HepG2 (cell line): Measurements from ENCODE around the gene MRPL14. TPM values are rescaled to one million over a fixed set of nuclear protein-coding genes. Genes with fewer than 3 reads are reported as not detected.

ENCODE experiments used
- ASH2L ChIP-seq: fragments of 300-600, 200-600 bp; sonication (generic); IDR thresholded peaks from 2 replicates; pipeline ENCODE4 v1.7.0; 2017; ENCODE audit warnings: low read depth, mild to moderate bottlenecking, moderate library complexity, mixed read lengths, low read length; ENCODE audit not compliant: insufficient read length
- CREB1 ChIP-seq, 2 experiments: fragments of 450-650 bp in 1 of 2; IDR thresholded peaks; 2 replicates each; pipeline ENCODE4 v1.6.1; 2016 to 2017; ENCODE audit warnings: control low read depth in 1 of 2, mild to moderate bottlenecking in 1 of 2, missing compliant biosample characterization in 1 of 2, missing genetic modification characterization in 1 of 2
- ERF ChIP-seq: IDR thresholded peaks from 2 replicates; pipeline ENCODE4 v1.6.1; 2018; ENCODE audit warnings: missing biosample characterization, missing genetic modification reagents
- FOXA1 ChIP-seq, 2 experiments: fragments of 450-650 bp in 1 of 2; sonication (generic) in 1 of 2; formaldehyde crosslinking in 1 of 2; IDR thresholded peaks; 2 replicates each; pipeline versions ENCODE4 v1.4.0 to v1.6.1; 2016 to 2020; ENCODE audit warnings: missing genetic modification reagents in 1 of 2
- HMG20B ChIP-seq: conservative IDR thresholded peaks from 2 replicates; pipeline ENCODE4 v1.6.1; 2016; ENCODE audit warnings: missing genetic modification reagents, missing compliant biosample characterization
- JUND ChIP-seq: sonication (generic); formaldehyde crosslinking; IDR thresholded peaks from 2 replicates; pipeline ENCODE4 v1.8.0; 2022; ENCODE audit warnings: mild to moderate bottlenecking, missing genetic modification reagents
- KLF11 ChIP-seq: IDR thresholded peaks from 2 replicates; pipeline ENCODE4 v1.6.1; 2016; ENCODE audit warnings: missing compliant biosample characterization
- MTF2 ChIP-seq: sonication (generic); formaldehyde crosslinking; IDR thresholded peaks from 2 replicates; pipeline ENCODE4 v1.5.0; 2020; ENCODE audit warnings: missing genetic modification reagents, borderline replicate concordance
- PHF8 ChIP-seq: sonication (generic); formaldehyde crosslinking; IDR thresholded peaks from 2 replicates; pipeline ENCODE4 v1.5.0; 2020; ENCODE audit warnings: missing genetic modification reagents
- RAD51 ChIP-seq: fragments of 450-650 bp; IDR thresholded peaks from 2 replicates; pipeline ENCODE4 v1.6.1; 2016; ENCODE audit warnings: borderline replicate concordance
- STAG1 ChIP-seq: sonication (generic); formaldehyde crosslinking; IDR thresholded peaks from 2 replicates; pipeline ENCODE4 v1.4.0; 2020; ENCODE audit warnings: missing genetic modification reagents
- YEATS4 ChIP-seq: sonication (generic); formaldehyde crosslinking; IDR thresholded peaks from 2 replicates; pipeline ENCODE4 v1.4.0; 2020; ENCODE audit warnings: missing genetic modification reagents, borderline replicate concordance
- ZBTB3 ChIP-seq: sonication (generic); formaldehyde crosslinking; IDR thresholded peaks from 2 replicates; pipeline ENCODE4 v1.4.0; 2020; ENCODE audit warnings: low read depth, mild to moderate bottlenecking, moderate library complexity, missing genetic modification reagents, borderline replicate concordance
- ZFP41 ChIP-seq: sonication (generic); formaldehyde crosslinking; IDR thresholded peaks from 2 replicates; pipeline ENCODE4 v1.4.0; 2020; ENCODE audit warnings: mild to moderate bottlenecking, missing genetic modification reagents, borderline replicate concordance
- ZNF124 ChIP-seq: sonication (generic); formaldehyde crosslinking; IDR thresholded peaks from 2 replicates; pipeline ENCODE4 v1.4.0; 2020; ENCODE audit warnings: missing genetic modification reagents
- ZNF263 ChIP-seq: sonication (generic); formaldehyde crosslinking; IDR thresholded peaks from 2 replicates; pipeline ENCODE4 v1.4.0; 2020; ENCODE audit warnings: missing genetic modification reagents
- ZNF614 ChIP-seq: IDR thresholded peaks from 2 replicates; pipeline ENCODE4 v1.6.1; 2018; ENCODE audit warnings: missing biosample characterization, missing genetic modification reagents, inconsistent platforms, borderline replicate concordance
- ZNF766 ChIP-seq: sonication (generic); formaldehyde crosslinking; IDR thresholded peaks from 2 replicates; pipeline ENCODE4 v1.5.0; 2020; ENCODE audit warnings: missing genetic modification reagents, borderline replicate concordance
- ZSCAN25 ChIP-seq: sonication (generic); formaldehyde crosslinking; IDR thresholded peaks from 2 replicates; pipeline ENCODE4 v1.8.0; 2022; ENCODE audit warnings: mild to moderate bottlenecking, missing genetic modification reagents
- polyA plus RNA-seq, 8 experiments: library from polyadenylated mRNA; depleted of rRNA in 3 of 8; stranded (reverse) in 7 of 8; unstranded in 1 of 8; fragments of >200 nt; fragmentation: Illumina TruSeq in 4 of 8; extraction: Trizol in 4 of 8; gene quantifications; 2 replicates each; pipeline versions ENCODE4 v1.2.1 to v1.2.3, GENCODE V29; 2011 to 2016; ENCODE audit warnings: low read depth in 4 of 8, missing spikeins in 1 of 8, mixed read lengths in 1 of 8; ENCODE audit not compliant: insufficient read depth in 1 of 8
- total RNA-seq, 5 experiments: library from RNA; depleted of rRNA; stranded (reverse); fragments of >200 nt; fragmentation: Illumina TruSeq; extraction: Trizol; gene quantifications; 2 replicates each; pipeline ENCODE4 v1.2.3, GENCODE V29; 2016; ENCODE audit warnings: low read depth in 1 of 5
- TF ChIP-seq, protein P1 (sequence below): sonication (generic); formaldehyde crosslinking; IDR thresholded peaks from 2 replicates; pipeline ENCODE4 v1.4.0; 2020; ENCODE audit warnings: missing genetic modification reagents, borderline replicate concordance
- TF ChIP-seq, protein P2 (sequence below): sonication (generic); formaldehyde crosslinking; IDR thresholded peaks from 2 replicates; pipeline ENCODE4 v1.8.0; 2022; ENCODE audit warnings: missing genetic modification reagents, mild to moderate bottlenecking, borderline replicate concordance
- TF ChIP-seq, protein P3 (sequence below): IDR thresholded peaks from 2 replicates; pipeline ENCODE4 v1.6.1; 2012; ENCODE audit warnings: low read depth, low read length, improper control_type of control experiment

Gene MRPL14
- total and polyA plus RNA-seq, 2 of the 13 experiments (the other 11 are each of a cell fraction or from before 2014, with no cell fraction given), result 157 to 178 TPM

DNA sequence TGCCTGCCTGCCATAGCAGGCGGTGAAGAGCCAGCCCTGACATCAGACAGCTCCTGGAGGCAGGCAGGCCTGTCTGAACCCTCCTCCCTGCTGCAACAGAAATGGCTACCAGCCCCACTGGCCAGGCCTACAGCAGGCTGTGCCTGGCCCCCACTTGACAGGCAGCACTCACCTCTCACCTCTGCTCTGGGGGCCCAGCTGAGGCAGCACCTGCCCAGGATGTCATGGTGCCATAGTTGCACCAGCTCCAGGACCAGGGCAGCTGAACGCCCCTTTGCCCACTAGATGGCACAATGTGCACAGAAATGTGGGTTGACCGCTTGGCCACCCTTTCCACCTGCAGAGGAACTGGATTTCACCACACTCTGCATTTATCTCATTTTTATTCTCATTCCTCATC is 30.6 kb downstream of the MRPL14 start (continued):
- TF ChIP-seq ZNF263 (CRISPR knock-in tag) (peak; percentile 68; the same call in 1 of the 2 replicates), PHF8 (CRISPR knock-in tag) (no peak), ZSCAN25 (CRISPR knock-in tag) (no peak), YEATS4 (CRISPR knock-in tag) (no peak), HMG20B (no peak), ZNF614 (CRISPR knock-in tag) (peak; percentile 18; the same call in 1 of the 2 replicates), KLF11 (CRISPR knock-in tag) (no peak), MTF2 (no peak), ZNF124 (0 out of 2 replicates have a peak, but pooled peaks have one; percentile 28), STAG1 (CRISPR knock-in tag) (peak; percentile 98), ZBTB3 (CRISPR knock-in tag) (no peak), ZNF766 (CRISPR knock-in tag) (peak; percentile 77; the same call in 1 of the 2 replicates), RAD51 (no peak), FOXA1 (IDR thresholded peaks at IDR 0.05) (no peak), FOXA1 (CRISPR knock-in tag; IDR thresholded peaks at IDR 0.05) (no peak), JUND (CRISPR knock-in tag) (no peak), ASH2L (no peak), ERF (CRISPR knock-in tag) (peak; percentile 75; the same call in 1 of the 2 replicates), ZFP41 (CRISPR knock-in tag) (no peak), CREB1 (IDR thresholded peaks at IDR 0.05) (no peak), CREB1 (CRISPR knock-in tag; IDR thresholded peaks at IDR 0.05) (no peak)
- TF ChIP-seq, protein P1, sequence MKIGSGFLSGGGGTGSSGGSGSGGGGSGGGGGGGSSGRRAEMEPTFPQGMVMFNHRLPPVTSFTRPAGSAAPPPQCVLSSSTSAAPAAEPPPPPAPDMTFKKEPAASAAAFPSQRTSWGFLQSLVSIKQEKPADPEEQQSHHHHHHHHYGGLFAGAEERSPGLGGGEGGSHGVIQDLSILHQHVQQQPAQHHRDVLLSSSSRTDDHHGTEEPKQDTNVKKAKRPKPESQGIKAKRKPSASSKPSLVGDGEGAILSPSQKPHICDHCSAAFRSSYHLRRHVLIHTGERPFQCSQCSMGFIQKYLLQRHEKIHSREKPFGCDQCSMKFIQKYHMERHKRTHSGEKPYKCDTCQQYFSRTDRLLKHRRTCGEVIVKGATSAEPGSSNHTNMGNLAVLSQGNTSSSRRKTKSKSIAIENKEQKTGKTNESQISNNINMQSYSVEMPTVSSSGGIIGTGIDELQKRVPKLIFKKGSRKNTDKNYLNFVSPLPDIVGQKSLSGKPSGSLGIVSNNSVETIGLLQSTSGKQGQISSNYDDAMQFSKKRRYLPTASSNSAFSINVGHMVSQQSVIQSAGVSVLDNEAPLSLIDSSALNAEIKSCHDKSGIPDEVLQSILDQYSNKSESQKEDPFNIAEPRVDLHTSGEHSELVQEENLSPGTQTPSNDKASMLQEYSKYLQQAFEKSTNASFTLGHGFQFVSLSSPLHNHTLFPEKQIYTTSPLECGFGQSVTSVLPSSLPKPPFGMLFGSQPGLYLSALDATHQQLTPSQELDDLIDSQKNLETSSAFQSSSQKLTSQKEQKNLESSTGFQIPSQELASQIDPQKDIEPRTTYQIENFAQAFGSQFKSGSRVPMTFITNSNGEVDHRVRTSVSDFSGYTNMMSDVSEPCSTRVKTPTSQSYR, result no peak
- TF ChIP-seq, protein P2, sequence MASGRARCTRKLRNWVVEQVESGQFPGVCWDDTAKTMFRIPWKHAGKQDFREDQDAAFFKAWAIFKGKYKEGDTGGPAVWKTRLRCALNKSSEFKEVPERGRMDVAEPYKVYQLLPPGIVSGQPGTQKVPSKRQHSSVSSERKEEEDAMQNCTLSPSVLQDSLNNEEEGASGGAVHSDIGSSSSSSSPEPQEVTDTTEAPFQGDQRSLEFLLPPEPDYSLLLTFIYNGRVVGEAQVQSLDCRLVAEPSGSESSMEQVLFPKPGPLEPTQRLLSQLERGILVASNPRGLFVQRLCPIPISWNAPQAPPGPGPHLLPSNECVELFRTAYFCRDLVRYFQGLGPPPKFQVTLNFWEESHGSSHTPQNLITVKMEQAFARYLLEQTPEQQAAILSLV (CRISPR knock-in tag), result no peak
- TF ChIP-seq, protein P3, sequence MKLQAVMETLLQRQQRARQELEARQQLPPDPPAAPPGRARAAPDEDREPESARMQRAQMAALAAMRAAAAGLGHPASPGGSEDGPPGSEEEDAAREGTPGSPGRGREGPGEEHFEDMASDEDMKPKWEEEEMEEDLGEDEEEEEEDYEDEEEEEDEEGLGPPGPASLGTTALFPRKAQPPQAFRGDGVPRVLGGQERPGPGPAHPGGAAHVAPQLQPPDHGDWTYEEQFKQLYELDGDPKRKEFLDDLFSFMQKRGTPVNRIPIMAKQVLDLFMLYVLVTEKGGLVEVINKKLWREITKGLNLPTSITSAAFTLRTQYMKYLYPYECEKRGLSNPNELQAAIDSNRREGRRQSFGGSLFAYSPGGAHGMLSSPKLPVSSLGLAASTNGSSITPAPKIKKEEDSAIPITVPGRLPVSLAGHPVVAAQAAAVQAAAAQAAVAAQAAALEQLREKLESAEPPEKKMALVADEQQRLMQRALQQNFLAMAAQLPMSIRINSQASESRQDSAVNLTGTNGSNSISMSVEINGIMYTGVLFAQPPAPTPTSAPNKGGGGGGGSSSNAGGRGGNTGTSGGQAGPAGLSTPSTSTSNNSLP, result peak; percentile 58; the same call in 1 of the 2 replicates
